ENCODE measurements around the gene LPP.
A peak's percentile ranks its signal among the peaks of the same experiment; 100 is the strongest.

Gene LPP

DNA sequence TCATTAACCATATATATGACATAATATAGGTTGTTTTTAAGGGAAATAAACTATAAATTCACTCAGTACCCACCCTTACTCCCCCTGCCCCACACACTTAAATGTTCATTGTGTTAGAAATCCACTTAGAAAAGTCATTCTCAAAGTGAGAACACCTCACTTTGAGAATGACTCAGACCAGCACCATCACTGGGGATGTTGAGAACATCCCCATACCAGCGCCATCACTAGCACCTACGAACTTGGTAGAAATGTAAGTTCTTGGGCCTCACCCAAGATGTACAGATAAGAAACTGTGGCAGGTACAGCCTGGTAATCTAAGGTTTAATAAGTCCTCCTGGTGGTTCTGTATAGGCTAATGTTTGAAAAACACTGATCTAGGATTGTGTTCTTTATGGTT lies 362.6 kb downstream of the LPP start:
- H3K36me3 Mint-ChIP-seq (ENCODE audit: low read depth): peaks cover 3% of the 10 kb centered on the region
- H3K27me3 Mint-ChIP-seq (ENCODE audit: low read depth): no peaks in the 10 kb centered on the region
- DNase-seq (ENCODE audit: low spot score): peak; percentile 21
- peaks cover 11% of the 10 kb centered on the region for H3K4me1 Mint-ChIP-seq (ENCODE audit: low read depth)
- no peak overlapping the region for H3K27ac Mint-ChIP-seq
- H3K4me3 Mint-ChIP-seq: no peak overlapping the region
- no peaks in the 10 kb centered on the region for H3K9me3 Mint-ChIP-seq

DNA sequence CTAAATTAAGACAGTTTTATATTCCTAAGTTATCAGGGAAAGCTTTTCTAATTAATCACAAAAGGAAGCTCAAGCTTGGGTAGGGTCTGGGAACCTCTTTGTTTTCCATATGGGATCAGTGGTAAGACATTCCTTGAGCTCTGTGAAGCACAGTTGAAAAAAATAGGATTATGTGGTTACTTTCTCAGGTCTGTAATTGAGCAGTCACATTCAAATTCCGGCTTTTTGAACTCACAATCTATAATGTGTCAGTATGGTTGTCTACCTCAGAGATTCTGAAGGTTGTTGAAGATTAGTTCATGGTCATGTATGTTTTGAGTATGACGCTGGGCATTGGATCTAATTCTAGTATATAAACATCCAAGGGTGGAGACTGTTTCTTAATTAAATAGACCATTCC lies 364.5 kb downstream of the LPP start:
- H3K36me3 Mint-ChIP-seq (ENCODE audit: low read depth): peaks cover 3% of the 10 kb centered on the region
- H3K27me3 Mint-ChIP-seq (ENCODE audit: low read depth): no peaks in the 10 kb centered on the region
- no peaks in the 10 kb centered on the region for H3K9me3 Mint-ChIP-seq
- H3K27ac Mint-ChIP-seq: no peak overlapping the region
- peaks cover 7% of the 10 kb centered on the region for H3K4me1 Mint-ChIP-seq (ENCODE audit: low read depth)
- no peak overlapping the region for H3K4me3 Mint-ChIP-seq
- DNase-seq (ENCODE audit: low spot score): no peak

DNA sequence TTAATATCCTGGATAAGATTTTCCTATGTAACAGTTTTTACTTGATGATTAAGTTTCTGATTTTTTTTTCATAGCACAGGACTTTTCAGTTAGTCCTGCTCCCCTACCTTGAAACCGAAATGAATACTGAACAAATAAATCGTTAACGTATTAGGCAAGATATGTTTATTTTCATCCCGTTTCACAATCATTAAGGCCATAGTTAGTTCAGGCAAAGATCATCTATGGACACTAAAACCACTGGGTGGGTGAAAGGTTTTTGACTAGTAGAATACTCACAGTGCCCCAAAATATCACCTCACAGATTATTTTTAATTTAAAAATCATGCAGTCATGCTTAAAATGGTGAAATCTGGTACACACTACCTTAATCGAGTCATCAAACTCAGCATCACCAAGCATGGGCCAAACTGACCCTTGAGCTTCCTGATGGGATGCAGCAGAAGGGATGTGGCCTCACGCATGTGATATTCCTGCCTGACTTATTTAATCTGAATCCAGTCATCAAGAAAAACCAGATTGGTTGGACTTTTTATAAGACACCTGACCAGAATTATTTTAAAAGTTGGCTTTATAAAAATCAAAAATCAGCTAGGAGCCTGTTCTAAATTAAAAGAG lies 365.0 kb downstream of the LPP start:
- DNase-seq (ENCODE audit: low spot score): no peak
- no peaks in the 10 kb centered on the region for H3K27me3 Mint-ChIP-seq (ENCODE audit: low read depth)
- H3K4me1 Mint-ChIP-seq (ENCODE audit: low read depth): peaks cover 7% of the 10 kb centered on the region
- H3K27ac Mint-ChIP-seq: no peak overlapping the region
- H3K36me3 Mint-ChIP-seq (ENCODE audit: low read depth): peaks cover 4% of the 10 kb centered on the region
- no peak overlapping the region for H3K4me3 Mint-ChIP-seq
- no peaks in the 10 kb centered on the region for H3K9me3 Mint-ChIP-seq

DNA sequence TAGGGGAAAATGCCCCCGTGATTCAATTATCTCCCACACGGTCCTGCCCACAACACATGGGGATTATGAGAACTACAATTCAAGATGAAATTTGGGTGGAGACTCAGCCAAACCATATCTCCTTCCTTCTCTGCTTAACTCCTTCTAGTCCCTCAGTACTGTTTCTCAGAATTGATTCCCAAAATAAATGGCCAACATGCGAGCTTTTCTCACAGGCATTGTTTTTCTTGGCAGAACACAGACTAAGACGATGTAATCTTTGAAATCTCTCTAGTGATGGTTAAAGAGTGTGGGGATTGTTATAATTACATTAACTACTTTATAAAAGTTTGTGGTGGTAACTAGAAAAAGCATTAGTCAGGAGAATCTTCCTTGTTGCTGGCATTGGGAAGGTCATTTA lies 366.5 kb downstream of the LPP start:
- Mint-ChIP-seq H3K27ac (no peak overlapping the region), H3K36me3 (ENCODE audit: low read depth) (peaks cover 8% of the 10 kb centered on the region), H3K4me3 (no peak overlapping the region), H3K9me3 (no peaks in the 10 kb centered on the region), H3K4me1 (ENCODE audit: low read depth) (peaks cover 5% of the 10 kb centered on the region), H3K27me3 (ENCODE audit: low read depth) (no peaks in the 10 kb centered on the region)
- no peak for DNase-seq (ENCODE audit: low spot score)

DNA sequence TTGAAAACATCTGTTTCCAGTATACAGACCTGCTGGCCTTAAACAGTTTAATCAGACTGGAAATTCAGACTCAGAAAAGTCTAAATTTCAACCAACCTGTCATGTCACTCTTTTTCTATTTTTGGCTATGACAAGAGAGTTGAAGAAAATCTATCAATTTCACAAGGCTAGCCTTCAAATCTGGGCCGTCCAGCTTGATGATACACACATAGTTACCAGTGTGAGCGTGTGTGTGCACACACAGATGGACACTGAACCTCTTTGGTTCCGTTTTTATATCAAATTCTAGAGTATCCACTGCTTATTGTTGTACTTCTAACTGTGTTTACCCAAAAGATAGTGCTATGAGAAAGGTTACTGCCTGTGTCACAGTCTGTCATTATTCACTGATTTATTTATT lies 368.2 kb downstream of the LPP start:
- Mint-ChIP-seq H3K36me3 (ENCODE audit: low read depth) (peaks cover 12% of the 10 kb centered on the region), H3K27me3 (ENCODE audit: low read depth) (no peaks in the 10 kb centered on the region), H3K4me1 (ENCODE audit: low read depth) (peaks cover 2% of the 10 kb centered on the region), H3K4me3 (no peak overlapping the region), H3K27ac (no peak overlapping the region), H3K9me3 (no peaks in the 10 kb centered on the region)
- DNase-seq (ENCODE audit: low spot score): no peak

DNA sequence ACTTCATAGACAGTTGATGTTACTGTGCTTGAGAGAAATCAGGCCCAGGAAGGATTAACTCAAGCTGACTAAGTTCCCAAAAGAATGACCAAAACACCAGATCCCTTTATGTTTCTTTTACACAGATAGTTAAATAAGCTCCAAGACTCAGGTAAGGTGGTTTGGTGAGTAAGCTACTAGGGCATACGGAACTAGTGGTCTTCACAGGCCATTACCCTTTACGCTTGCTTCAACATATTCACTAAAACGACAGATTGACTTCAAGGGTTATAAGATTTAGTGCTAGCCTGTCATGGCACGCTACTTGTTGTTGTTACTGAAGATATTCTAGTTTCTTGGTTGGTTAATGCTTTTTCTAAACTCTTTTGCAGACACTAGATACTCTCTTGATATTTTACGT lies 369.3 kb downstream of the LPP start:
- no peaks in the 10 kb centered on the region for H3K27me3 Mint-ChIP-seq (ENCODE audit: low read depth)
- H3K4me3 Mint-ChIP-seq: no peak overlapping the region
- H3K4me1 Mint-ChIP-seq (ENCODE audit: low read depth): peaks cover 2% of the 10 kb centered on the region
- no peak for DNase-seq (ENCODE audit: low spot score)
- peaks cover 9% of the 10 kb centered on the region for H3K36me3 Mint-ChIP-seq (ENCODE audit: low read depth)
- no peak overlapping the region for H3K27ac Mint-ChIP-seq
- H3K9me3 Mint-ChIP-seq: no peaks in the 10 kb centered on the region

DNA sequence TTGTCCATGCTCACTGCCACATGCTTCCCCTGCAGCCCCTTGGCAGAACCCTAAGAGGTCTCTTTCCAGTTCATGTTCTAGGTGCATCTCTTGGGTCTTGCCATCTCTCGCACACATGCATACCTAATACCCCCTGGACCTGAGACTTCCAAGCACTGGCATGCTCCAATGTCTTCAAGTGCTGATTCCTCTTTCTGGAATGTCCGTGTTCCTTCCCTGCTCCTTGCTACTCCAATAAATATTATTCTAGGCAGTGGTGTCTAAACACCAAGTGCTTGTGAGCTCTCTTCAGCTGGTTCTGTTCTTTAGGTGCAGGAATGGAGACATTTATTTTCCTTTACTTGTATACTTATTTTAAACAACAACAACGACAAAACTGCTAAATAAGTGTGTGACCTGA lies 370.1 kb downstream of the LPP start:
- DNase-seq (ENCODE audit: low spot score): no peak
- peaks cover 9% of the 10 kb centered on the region for H3K36me3 Mint-ChIP-seq (ENCODE audit: low read depth)
- H3K27me3 Mint-ChIP-seq (ENCODE audit: low read depth): no peaks in the 10 kb centered on the region
- H3K9me3 Mint-ChIP-seq: no peaks in the 10 kb centered on the region
- H3K27ac Mint-ChIP-seq: no peak overlapping the region
- peaks cover 2% of the 10 kb centered on the region for H3K4me1 Mint-ChIP-seq (ENCODE audit: low read depth)
- no peak overlapping the region for H3K4me3 Mint-ChIP-seq

DNA sequence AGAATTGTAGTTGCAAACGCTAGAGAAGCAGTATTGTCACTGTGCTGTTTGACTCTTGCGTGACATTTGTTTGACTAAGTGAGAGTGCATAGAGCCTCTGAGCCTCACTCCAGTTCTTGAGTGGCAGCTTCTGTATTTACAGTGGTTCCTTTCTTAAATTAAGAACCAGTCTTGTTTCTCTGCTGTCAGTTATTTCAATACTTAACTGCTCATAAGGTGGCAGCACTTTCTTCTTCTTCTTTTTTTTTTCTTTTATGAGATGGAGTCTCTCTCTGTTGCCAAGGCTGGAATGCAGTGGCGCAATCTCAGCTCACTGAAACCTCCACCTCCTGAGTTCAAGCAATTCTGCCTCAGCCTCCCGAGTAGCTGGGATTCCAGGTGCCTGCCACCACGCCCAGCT lies 372.1 kb downstream of the LPP start:
- H3K27ac Mint-ChIP-seq: no peak overlapping the region
- H3K27me3 Mint-ChIP-seq (ENCODE audit: low read depth): no peaks in the 10 kb centered on the region
- no peaks in the 10 kb centered on the region for H3K9me3 Mint-ChIP-seq
- DNase-seq (ENCODE audit: low spot score): no peak
- H3K4me1 Mint-ChIP-seq (ENCODE audit: low read depth): peaks cover 2% of the 10 kb centered on the region
- peaks cover 9% of the 10 kb centered on the region for H3K36me3 Mint-ChIP-seq (ENCODE audit: low read depth)
- no peak overlapping the region for H3K4me3 Mint-ChIP-seq

DNA sequence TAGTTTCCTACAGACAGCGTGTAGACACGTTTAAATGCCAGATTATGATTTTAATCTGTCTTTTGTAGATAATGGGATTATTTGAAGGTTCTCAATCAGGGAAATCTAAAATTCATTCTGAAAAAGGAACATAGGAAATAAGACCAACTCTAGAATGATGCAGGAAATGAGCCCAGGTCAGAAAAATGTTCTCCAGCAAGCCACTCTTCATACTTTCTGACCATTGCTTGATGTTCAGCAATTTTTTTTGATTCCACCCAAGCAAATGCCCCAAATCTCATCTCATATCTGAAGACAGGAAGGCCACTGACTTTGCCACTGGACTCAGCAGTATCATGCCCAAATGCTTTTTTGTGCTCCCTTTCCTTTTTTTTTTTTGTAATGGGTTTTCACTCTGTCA lies 373.4 kb downstream of the LPP start:
- DNase-seq (ENCODE audit: low spot score): no peak
- Mint-ChIP-seq H3K9me3 (no peaks in the 10 kb centered on the region), H3K4me1 (ENCODE audit: low read depth) (peaks cover 2% of the 10 kb centered on the region), H3K36me3 (ENCODE audit: low read depth) (peaks cover 9% of the 10 kb centered on the region), H3K27ac (no peak overlapping the region), H3K4me3 (no peak overlapping the region), H3K27me3 (ENCODE audit: low read depth) (no peaks in the 10 kb centered on the region)

DNA sequence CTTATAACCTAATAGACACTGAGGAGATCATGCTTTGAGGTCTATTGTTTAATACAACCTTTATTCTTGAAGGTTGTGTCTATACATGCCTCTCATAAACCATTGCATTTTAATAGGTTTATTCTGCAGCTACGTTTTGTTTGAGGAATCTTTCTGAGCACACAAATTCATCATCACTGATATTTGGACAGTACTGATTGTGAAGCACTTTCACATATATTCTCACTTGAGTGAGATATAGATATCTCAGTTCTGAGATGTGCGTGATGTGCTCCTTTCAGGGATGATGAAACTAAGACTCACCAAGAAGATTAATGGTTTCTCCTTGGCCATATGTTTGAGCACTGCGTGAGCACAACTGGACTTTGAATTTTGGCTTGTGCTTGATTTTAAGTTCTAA lies 374.4 kb downstream of the LPP start:
- Mint-ChIP-seq H3K36me3 (ENCODE audit: low read depth) (peaks cover 9% of the 10 kb centered on the region), H3K4me3 (no peak overlapping the region), H3K27ac (no peak overlapping the region), H3K27me3 (ENCODE audit: low read depth) (no peaks in the 10 kb centered on the region), H3K9me3 (no peaks in the 10 kb centered on the region), H3K4me1 (ENCODE audit: low read depth) (peaks cover 6% of the 10 kb centered on the region)
- no peak for DNase-seq (ENCODE audit: low spot score)

DNA sequence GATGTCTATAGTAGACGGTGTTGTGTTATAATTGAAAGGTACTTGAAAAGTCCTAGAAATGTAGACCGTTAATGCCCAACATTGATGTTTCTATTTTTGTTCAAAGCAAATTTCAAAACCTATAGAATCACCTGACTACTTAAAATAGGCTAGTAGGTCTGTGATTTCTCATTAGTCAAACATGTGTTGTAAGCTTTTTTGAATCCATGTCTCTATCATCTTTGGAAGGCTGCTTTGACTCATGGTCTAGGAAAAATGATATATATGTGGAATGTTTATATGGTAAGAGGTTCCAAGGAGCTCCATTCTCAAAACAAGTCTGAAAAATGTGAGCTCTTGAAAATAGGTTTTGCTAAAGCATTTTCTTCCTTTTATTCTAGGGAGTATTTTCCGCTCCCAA lies 375.3 kb downstream of the LPP start:
- H3K36me3 Mint-ChIP-seq (ENCODE audit: low read depth): peaks cover 8% of the 10 kb centered on the region
- H3K27me3 Mint-ChIP-seq (ENCODE audit: low read depth): no peaks in the 10 kb centered on the region
- H3K9me3 Mint-ChIP-seq: no peaks in the 10 kb centered on the region
- peaks cover 6% of the 10 kb centered on the region for H3K4me1 Mint-ChIP-seq (ENCODE audit: low read depth)
- H3K27ac Mint-ChIP-seq: no peak overlapping the region
- no peak overlapping the region for H3K4me3 Mint-ChIP-seq
- DNase-seq (ENCODE audit: low spot score): no peak

DNA sequence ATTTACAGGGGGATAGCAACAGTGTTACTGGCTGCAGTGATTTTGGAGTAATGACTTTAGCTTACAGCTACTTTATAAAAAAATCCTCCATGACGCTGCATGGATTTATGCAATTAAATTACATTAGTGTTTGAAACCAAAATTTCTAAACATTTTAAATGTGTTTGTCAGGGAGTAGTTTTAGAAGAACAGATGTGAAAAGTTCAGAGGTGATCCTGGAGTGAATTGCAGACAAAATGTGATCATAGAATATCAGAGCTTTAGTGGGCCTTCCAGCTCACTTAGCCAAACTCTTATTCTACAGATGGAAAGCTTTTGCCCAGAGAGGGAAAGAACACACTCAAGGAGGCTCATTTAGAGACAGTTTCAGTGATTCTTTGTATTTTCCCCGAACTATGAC lies 376.3 kb downstream of the LPP start:
- Mint-ChIP-seq H3K27ac (no peak overlapping the region), H3K9me3 (no peaks in the 10 kb centered on the region), H3K36me3 (ENCODE audit: low read depth) (peaks cover 6% of the 10 kb centered on the region), H3K27me3 (ENCODE audit: low read depth) (no peaks in the 10 kb centered on the region), H3K4me3 (no peak overlapping the region), H3K4me1 (ENCODE audit: low read depth) (peaks cover 6% of the 10 kb centered on the region)
- no peak for DNase-seq (ENCODE audit: low spot score)

DNA sequence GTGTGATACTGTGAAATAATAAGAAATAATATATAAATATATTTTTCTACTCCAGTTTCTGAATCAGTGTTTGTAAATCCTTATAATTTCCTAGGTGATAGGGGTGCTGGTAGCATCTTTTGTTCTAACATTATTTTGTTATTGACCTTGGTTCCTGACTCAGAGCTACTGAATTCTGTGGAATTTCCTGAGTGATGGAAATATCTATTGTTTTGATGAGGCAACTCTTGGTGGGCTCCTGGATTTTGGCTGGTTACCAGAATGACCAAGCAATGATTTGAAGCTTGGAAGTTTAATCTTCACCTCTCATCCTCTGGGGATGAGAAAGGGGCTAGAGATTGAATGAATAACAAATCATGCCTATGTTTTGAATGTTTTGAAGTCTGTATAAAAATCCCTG lies 377.3 kb downstream of the LPP start:
- Mint-ChIP-seq H3K9me3 (no peaks in the 10 kb centered on the region), H3K4me1 (ENCODE audit: low read depth) (peaks cover 6% of the 10 kb centered on the region), H3K4me3 (no peak overlapping the region), H3K27me3 (ENCODE audit: low read depth) (no peaks in the 10 kb centered on the region), H3K27ac (no peak overlapping the region), H3K36me3 (ENCODE audit: low read depth) (no peaks in the 10 kb centered on the region)
- DNase-seq (ENCODE audit: low spot score): no peak

DNA sequence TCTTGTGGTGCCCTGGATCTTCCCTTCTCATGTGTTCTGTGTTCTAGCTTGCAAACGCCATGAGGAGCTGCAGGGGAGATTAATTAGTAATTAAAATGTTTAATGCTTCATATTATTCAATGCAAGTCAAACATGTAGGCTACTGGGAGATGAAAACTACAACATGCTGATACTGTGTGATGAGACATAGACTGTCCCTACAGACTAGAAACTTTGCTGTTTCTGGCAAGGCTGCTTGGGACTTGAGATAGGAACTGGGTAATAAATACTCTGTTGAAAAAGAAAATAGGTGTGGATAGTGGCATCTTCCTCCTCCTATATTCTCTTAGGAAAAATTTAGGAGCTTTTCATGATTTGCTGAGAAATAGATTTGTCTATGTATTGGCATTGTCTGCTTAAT lies 379.2 kb downstream of the LPP start:
- Mint-ChIP-seq H3K9me3 (no peaks in the 10 kb centered on the region), H3K36me3 (ENCODE audit: low read depth) (no peaks in the 10 kb centered on the region), H3K4me1 (ENCODE audit: low read depth) (peaks cover 4% of the 10 kb centered on the region), H3K27ac (no peak overlapping the region), H3K27me3 (ENCODE audit: low read depth) (no peaks in the 10 kb centered on the region), H3K4me3 (no peak overlapping the region)
- DNase-seq (ENCODE audit: low spot score): no peak

DNA sequence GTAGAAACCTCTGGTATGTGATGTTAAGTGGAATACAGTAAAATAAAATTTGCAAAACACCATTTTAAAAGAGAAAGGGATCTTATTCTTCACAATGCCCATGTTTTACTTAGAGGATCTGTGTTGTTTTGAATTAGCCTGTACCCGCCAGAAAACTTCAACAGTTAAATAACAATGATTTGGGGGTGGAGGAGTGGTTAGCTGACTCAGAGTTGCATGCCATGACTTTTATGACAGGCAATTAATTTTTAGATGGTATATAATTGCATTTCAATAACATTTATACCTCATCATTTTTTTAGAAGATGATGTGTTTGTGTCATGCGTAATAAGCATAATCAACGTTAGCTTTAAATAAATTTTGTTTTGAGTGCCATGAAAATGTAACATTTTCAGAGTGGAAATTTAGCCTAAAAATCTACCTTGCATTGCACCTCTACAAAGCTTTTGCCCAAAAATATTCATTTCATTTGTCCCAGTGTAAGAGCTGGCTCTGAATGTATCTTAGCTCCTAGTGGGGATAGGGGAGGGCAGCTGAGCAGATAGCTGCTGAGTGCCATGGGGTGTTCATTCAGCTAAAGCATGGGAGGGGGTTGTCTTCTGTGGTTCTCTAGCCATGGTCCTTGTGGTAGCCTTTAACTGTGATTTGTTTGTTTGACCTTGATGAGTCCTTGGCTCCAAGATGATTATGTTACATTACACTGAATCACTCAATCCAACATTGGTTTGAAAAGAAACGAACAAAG lies 379.8 kb downstream of the LPP start:
- no peak overlapping the region for H3K27ac Mint-ChIP-seq
- no peaks in the 10 kb centered on the region for H3K27me3 Mint-ChIP-seq (ENCODE audit: low read depth)
- H3K9me3 Mint-ChIP-seq: no peaks in the 10 kb centered on the region
- peaks cover 4% of the 10 kb centered on the region for H3K4me1 Mint-ChIP-seq (ENCODE audit: low read depth)
- no peak overlapping the region for H3K4me3 Mint-ChIP-seq
- H3K36me3 Mint-ChIP-seq (ENCODE audit: low read depth): peaks cover 2% of the 10 kb centered on the region
- DNase-seq (ENCODE audit: low spot score): no peak
